HepG2 (cell line): ENCODE measurements around the gene LOC128125822.

Experiments used
- FOXP1 ChIP-seq, 2 experiments: fragments of 450-650 bp in 1 of 2; IDR thresholded peaks; 2 replicates each; pipeline ENCODE4 v1.6.1; 2017 to 2018; ENCODE audit warnings: antibody characterized with exemption in 1 of 2
- GABPB1 ChIP-seq: IDR thresholded peaks from 2 replicates; pipeline ENCODE4 v1.6.1; 2016; ENCODE audit warnings: mild to moderate bottlenecking, missing genetic modification reagents, moderate library complexity, missing compliant biosample characterization
- IRF9 ChIP-seq: sonication (generic); formaldehyde crosslinking; IDR thresholded peaks from 2 replicates; pipeline ENCODE4 v1.8.0; 2022; ENCODE audit warnings: missing genetic modification reagents, mild to moderate bottlenecking, borderline replicate concordance
- KAT8 ChIP-seq: IDR thresholded peaks from 2 replicates; pipeline ENCODE4 v1.6.1; 2016; ENCODE audit warnings: missing genetic modification reagents, missing compliant biosample characterization
- PHF21A ChIP-seq: sonication (generic); formaldehyde crosslinking; IDR thresholded peaks from 2 replicates; pipeline ENCODE4 v1.5.0; 2020; ENCODE audit warnings: mild to moderate bottlenecking, missing genetic modification reagents
- RFXANK ChIP-seq: IDR thresholded peaks from 2 replicates; pipeline ENCODE4 v1.6.1; 2016
- TCF7L2 ChIP-seq: IDR thresholded peaks from 2 replicates; pipeline ENCODE4 v1.6.1; 2011; ENCODE audit warnings: mild to moderate bottlenecking, low read depth, low read length, moderate library complexity
- ZBTB40 ChIP-seq, 2 experiments: fragments of 450-650 bp in 1 of 2; sonication (generic) in 1 of 2; formaldehyde crosslinking in 1 of 2; IDR thresholded peaks; 2 replicates each; pipeline versions ENCODE4 v1.6.1 to v1.8.0; 2016 to 2022; ENCODE audit warnings: antibody characterized with exemption in 1 of 2, mild to moderate bottlenecking in 1 of 2, missing genetic modification reagents in 1 of 2
- ZFAT ChIP-seq: sonication (generic); formaldehyde crosslinking; conservative IDR thresholded peaks from 2 replicates; pipeline ENCODE4 v1.8.1; 2023; ENCODE audit warnings: missing genetic modification reagents, inconsistent platforms
- ZMYM4 ChIP-seq: sonication (generic); formaldehyde crosslinking; IDR thresholded peaks from 2 replicates; pipeline ENCODE4 v1.8.1; 2023; ENCODE audit warnings: mild to moderate bottlenecking, missing genetic modification reagents
- ZNF275 ChIP-seq: sonication (generic); formaldehyde crosslinking; IDR thresholded peaks from 2 replicates; pipeline ENCODE4 v1.8.0; 2022; ENCODE audit warnings: missing genetic modification reagents, mild to moderate bottlenecking, inconsistent platforms, borderline replicate concordance
- ZNF337 ChIP-seq: sonication (generic); formaldehyde crosslinking; IDR thresholded peaks from 2 replicates; pipeline ENCODE4 v1.5.1; 2020; ENCODE audit warnings: missing genetic modification reagents, low read depth, mild to moderate bottlenecking, borderline replicate concordance
- ZNF598 ChIP-seq: sonication (generic); formaldehyde crosslinking; IDR thresholded peaks from 2 replicates; pipeline ENCODE4 v1.5.1; 2020; ENCODE audit warnings: mild to moderate bottlenecking, missing genetic modification reagents, borderline replicate concordance
- TF ChIP-seq, protein P1 (sequence below): sonication (generic); formaldehyde crosslinking; IDR thresholded peaks from 2 replicates; pipeline ENCODE4 v1.5.0; 2020; ENCODE audit warnings: mild to moderate bottlenecking, missing genetic modification reagents

Gene LOC128125822

DNA sequence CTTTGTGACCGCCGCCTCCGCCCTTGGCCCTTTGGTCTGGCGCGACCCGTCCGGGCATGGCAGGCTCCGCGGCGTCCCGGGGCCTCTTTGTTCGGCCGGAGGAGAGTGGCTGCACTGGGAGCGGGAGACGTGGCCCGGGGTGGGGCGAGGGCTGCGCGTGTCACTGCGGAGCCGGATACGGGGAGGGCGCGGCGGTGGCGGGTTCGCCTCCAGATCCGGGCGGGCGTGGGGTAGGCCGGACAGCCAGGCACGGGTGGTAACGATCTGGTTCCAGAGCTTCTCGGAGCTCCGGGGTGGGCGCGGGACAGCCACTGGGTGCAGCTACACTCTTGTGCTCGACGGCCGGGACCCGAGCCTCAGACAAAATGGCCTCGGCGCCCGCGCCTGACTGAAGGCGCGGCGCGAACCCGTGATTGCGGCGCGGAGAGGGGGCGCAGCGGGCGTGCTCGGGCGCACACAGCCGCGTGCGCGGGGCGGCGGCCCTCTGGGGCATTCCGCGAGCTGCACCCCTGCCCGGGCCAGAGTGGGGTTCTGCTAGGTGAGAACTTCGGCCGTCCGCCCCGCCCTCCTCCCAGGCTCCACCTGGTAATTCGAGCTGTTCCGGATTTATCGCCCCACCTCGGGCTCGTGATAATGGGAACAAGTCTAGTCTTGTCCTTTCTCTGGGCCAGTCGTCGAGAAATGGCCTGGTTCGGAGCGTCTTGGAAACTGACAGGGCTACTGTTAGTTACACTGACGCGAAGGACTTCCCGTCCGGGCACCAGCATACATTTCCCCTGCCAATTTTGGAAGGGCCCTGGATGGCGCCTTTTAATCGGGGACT, 1.0 kb downstream of the LOC128125822 start (continued):
- no peak for TF ChIP-seq ZBTB40 (IDR thresholded peaks at IDR 0.05)
- 0 out of 2 replicates have a peak, but pooled peaks have one; percentile 54 for TF ChIP-seq ZBTB40 (CRISPR knock-in tag; IDR thresholded peaks at IDR 0.05)
- TF ChIP-seq ZFAT (CRISPR knock-in tag), result 0 out of 2 replicates have a peak, but pooled peaks have one; percentile 67
- TF ChIP-seq ZNF337 (CRISPR knock-in tag), result peak; percentile 13; the same call in 1 of the 2 replicates
- peak; percentile 67 for TF ChIP-seq GABPB1 (CRISPR knock-in tag)
- peak; percentile 43; the same call in 1 of the 2 replicates for TF ChIP-seq RFXANK (CRISPR knock-in tag)
- TF ChIP-seq, protein P1, sequence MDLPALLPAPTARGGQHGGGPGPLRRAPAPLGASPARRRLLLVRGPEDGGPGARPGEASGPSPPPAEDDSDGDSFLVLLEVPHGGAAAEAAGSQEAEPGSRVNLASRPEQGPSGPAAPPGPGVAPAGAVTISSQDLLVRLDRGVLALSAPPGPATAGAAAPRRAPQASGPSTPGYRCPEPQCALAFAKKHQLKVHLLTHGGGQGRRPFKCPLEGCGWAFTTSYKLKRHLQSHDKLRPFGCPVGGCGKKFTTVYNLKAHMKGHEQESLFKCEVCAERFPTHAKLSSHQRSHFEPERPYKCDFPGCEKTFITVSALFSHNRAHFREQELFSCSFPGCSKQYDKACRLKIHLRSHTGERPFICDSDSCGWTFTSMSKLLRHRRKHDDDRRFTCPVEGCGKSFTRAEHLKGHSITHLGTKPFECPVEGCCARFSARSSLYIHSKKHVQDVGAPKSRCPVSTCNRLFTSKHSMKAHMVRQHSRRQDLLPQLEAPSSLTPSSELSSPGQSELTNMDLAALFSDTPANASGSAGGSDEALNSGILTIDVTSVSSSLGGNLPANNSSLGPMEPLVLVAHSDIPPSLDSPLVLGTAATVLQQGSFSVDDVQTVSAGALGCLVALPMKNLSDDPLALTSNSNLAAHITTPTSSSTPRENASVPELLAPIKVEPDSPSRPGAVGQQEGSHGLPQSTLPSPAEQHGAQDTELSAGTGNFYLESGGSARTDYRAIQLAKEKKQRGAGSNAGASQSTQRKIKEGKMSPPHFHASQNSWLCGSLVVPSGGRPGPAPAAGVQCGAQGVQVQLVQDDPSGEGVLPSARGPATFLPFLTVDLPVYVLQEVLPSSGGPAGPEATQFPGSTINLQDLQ, result no peak; the same call in 1 of the 2 replicates
- peak; percentile 86 for TF ChIP-seq IRF9 (CRISPR knock-in tag)
- TF ChIP-seq FOXP1 (IDR thresholded peaks at IDR 0.05), result no peak
- TF ChIP-seq FOXP1 (CRISPR knock-in tag; IDR thresholded peaks at IDR 0.05), result peak; percentile 12; the same call in 1 of the 2 replicates
- peak; percentile 18; the same call in 1 of the 2 replicates for TF ChIP-seq ZNF598
- TF ChIP-seq TCF7L2, result no peak
- no peak for TF ChIP-seq KAT8 (CRISPR knock-in tag)
- peak; percentile 91 for TF ChIP-seq PHF21A
- peak; percentile 90 for TF ChIP-seq ZNF275 (CRISPR knock-in tag)
- TF ChIP-seq ZMYM4, result peak; percentile 92
